HCT116 (cell line): ENCODE results near the gene MSI2.

Experiments
- CTCF ChIP-seq, 3 experiments: fragments of 200-600 bp in 1 of 3; sonication (generic) in 1 of 3; IDR thresholded peaks in 2 of 3; conservative IDR thresholded peaks in 1 of 3; 2 replicates each; pipeline ENCODE4 v1.5.1; 2012 to 2017; ENCODE audit warnings: low read depth in 2 of 3, low read length in 2 of 3, antibody characterized with exemption in 1 of 3, borderline replicate concordance in 1 of 3, control low read depth in 1 of 3, mild to moderate bottlenecking in 1 of 3, mixed read lengths in 1 of 3, mixed run types in 1 of 3, moderate library complexity in 1 of 3; ENCODE audit not compliant: insufficient read depth in 1 of 3
- EZH2 ChIP-seq: fragments of 200-600 bp; sonication (generic); IDR thresholded peaks from 2 replicates; pipeline ENCODE4 v1.6.1; 2017; ENCODE audit warnings: antibody characterized with exemption, mixed run types
- EZH2phosphoT487 ChIP-seq: fragments of 200-600 bp; IDR thresholded peaks from 2 replicates; pipeline ENCODE4 v1.6.1; 2018; ENCODE audit warnings: antibody characterized with exemption, borderline replicate concordance
- POLR2AphosphoS5 ChIP-seq: IDR thresholded peaks from 2 replicates; pipeline ENCODE4 v1.6.1; 2011; ENCODE audit warnings: mild to moderate bottlenecking, low read depth, low read length, moderate library complexity

DNA sequence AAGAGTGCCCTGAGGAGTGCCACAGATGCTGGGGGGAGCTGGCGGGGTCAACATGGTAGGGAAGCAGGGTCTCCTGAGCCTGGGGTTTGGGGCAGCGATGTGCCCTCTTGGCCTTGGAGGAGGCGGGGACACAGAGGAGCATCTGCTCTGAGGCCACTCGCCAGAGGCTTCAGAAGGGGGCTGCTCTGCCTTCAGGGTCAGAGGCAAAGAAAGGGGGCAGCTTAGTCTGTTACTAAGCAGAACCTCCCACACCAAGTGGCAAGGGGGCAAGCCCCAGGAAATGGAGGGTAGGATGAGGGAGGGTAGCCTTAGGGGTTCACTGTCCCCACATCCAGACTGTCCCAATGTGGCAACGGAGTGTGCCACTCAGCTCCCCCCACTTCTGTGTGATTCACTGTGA, 470.5 kb downstream of the MSI2 start:
- TF ChIP-seq EZH2phosphoT487 (no peak), POLR2AphosphoS5 (no peak), EZH2 (no peak), CTCF (IDR thresholded peaks at IDR 0.05 in 2 of 3, conservative IDR thresholded peaks at IDR 0.05 in 1 of 3; ENCODE audit: borderline replicate concordance in 1 of 3, insufficient read depth in 1 of 3, low read depth in 2 of 3, low read length in 2 of 3) (no peak)
